ENCODE measurements around the gene IRF2BPL.
"Not testable (repeated sequence)": the region's sequence is repeated elsewhere in the genome, so short reads cannot be mapped to it uniquely, and the experiment has no call there.

The IRF2BPL gene

GRCh38 chr14:77033622-77034589 lies 5.4 kb upstream of the IRF2BPL start:
- no peak for DNase-seq (ENCODE audit: low spot score)

GRCh38 chr14:77032844-77033621 lies 4.5 kb upstream of the IRF2BPL start:
- peak; percentile 81 for DNase-seq (ENCODE audit: low spot score)

- DNase-seq (ENCODE audit: low spot score): no peak
Observed at GRCh38 chr14:77032491-77032843, 4.0 kb upstream of the IRF2BPL start.

GRCh38 chr14:77031759-77032490 lies 3.4 kb upstream of the IRF2BPL start:
- no peak for DNase-seq (ENCODE audit: low spot score)

- DNase-seq (ENCODE audit: low spot score): peak; percentile 78
Observed at GRCh38 chr14:77027538-77028383, 747 bp downstream of the IRF2BPL start.

- DNase-seq (ENCODE audit: low spot score): peak; percentile 80
Observed at GRCh38 chr14:77026930-77027537, 1.5 kb downstream of the IRF2BPL start.

GRCh38 chr14:77026166-77026929 lies 2.2 kb downstream of the IRF2BPL start:
- no peak for DNase-seq (ENCODE audit: low spot score)

- DNase-seq (ENCODE audit: low spot score): no peak
Observed at GRCh38 chr14:77025744-77026165, 2.8 kb downstream of the IRF2BPL start.

- no peak for DNase-seq (ENCODE audit: low spot score)
Observed at GRCh38 chr14:77024171-77024691, 4.3 kb downstream of the IRF2BPL start.

- DNase-seq (ENCODE audit: low spot score): no peak
Observed at GRCh38 chr14:77023001-77023996, 5.2 kb downstream of the IRF2BPL start.

- DNase-seq (ENCODE audit: low spot score): no peak
Observed at GRCh38 chr14:77022236-77022852, 6.2 kb downstream of the IRF2BPL start.

- not testable (repeated sequence) for DNase-seq (ENCODE audit: low spot score)
Observed at GRCh38 chr14:77021424-77021823, 7.1 kb downstream of the IRF2BPL start.

- DNase-seq (ENCODE audit: low spot score): no peak
Observed at GRCh38 chr14:77018785-77019184, 9.7 kb downstream of the IRF2BPL start.

GRCh38 chr14:77017666-77018065 lies 10.8 kb downstream of the IRF2BPL start:
- no peak for DNase-seq (ENCODE audit: low spot score)

- no peak for DNase-seq (ENCODE audit: low spot score)
Observed at GRCh38 chr14:77014734-77015133, 13.8 kb downstream of the IRF2BPL start.

- no peak for DNase-seq (ENCODE audit: low spot score)
Observed at GRCh38 chr14:77014004-77014604, 14.4 kb downstream of the IRF2BPL start.

GRCh38 chr14:77012193-77012765 lies 16.2 kb downstream of the IRF2BPL start:
- no peak for DNase-seq (ENCODE audit: low spot score)
